SK-N-SH (cell line): Measurements from ENCODE around the gene OBP2A. TPM values are rescaled to one million over a fixed set of nuclear protein-coding genes. Genes with fewer than 3 reads are reported as not detected.

Experiments
- CTCF ChIA-PET: fragments of 300-600, 350-600 bp; formaldehyde crosslinking; extraction: SDS; loops from one replicate; lab custom pipeline; 2021; lab: Yijun Ruan, JAX
- POLR2A ChIA-PET: fragments of 350-600 bp; sonication (Branson Sonifier 250); formaldehyde crosslinking; extraction: SDS; loops from one replicate; lab custom pipeline; 2020; ENCODE audit warnings: antibody characterized with exemption, inconsistent platforms; lab: Yijun Ruan, JAX
- DNase-seq: peaks from one replicate; pipeline ENCODE4 v3.0.0; 2012
- H2AFZ ChIP-seq: fragments of 200-600 bp; sonication (generic); 2 replicates; pipeline ENCODE4 v1.8.1; 2016; ENCODE audit warnings: antibody characterized with exemption, mild to moderate bottlenecking, low read depth
- H3F3A ChIP-seq: fragments of 200-600 bp; sonication (generic); replicated peaks from 2 replicates; pipeline ENCODE3; 2016; ENCODE audit warnings: antibody characterized with exemption, mild to moderate bottlenecking; ENCODE audit not compliant: insufficient read depth
- H3K27ac ChIP-seq, 2 experiments: fragments of 200-500 bp in 1 of 2; fragments of 200-600 bp in 1 of 2; sonication (Bioruptor generic) in 1 of 2; sonication (generic), shearing (Covaris generic) in 1 of 2; 2 replicates each; pipeline versions ENCODE4 v1.5.1 to v1.6.1; 2014 to 2016; ENCODE audit warnings: low read depth in 2 of 2, inconsistent platforms in 1 of 2, low read length in 1 of 2, mild to moderate bottlenecking in 1 of 2, mixed read lengths in 1 of 2
- H3K27me3 ChIP-seq: fragments of 200-600 bp; sonication (generic), shearing (Covaris generic); 2 replicates; pipeline ENCODE4 v1.6.1; 2016; ENCODE audit warnings: mixed run types; ENCODE audit not compliant: insufficient read depth
- H3K36me3 ChIP-seq, 2 experiments: fragments of 200-500 bp in 1 of 2; fragments of 200-600 bp in 1 of 2; sonication (Bioruptor generic) in 1 of 2; sonication (generic) in 1 of 2; replicated peaks in 1 of 2; 2 replicates each; pipeline versions ENCODE3 to v1.5.1; 2014 to 2016; ENCODE audit warnings: low read length in 1 of 2, mild to moderate bottlenecking in 1 of 2; ENCODE audit not compliant: insufficient read depth in 2 of 2, control insufficient read depth in 1 of 2
- H3K4me1 ChIP-seq, 2 experiments: fragments of 200-500 bp in 1 of 2; fragments of 200-600 bp in 1 of 2; sonication (Bioruptor generic) in 1 of 2; sonication (generic), shearing (Covaris generic) in 1 of 2; 2 replicates each; pipeline versions ENCODE4 v1.5.1 to v1.6.1; 2014 to 2016; ENCODE audit warnings: low read depth in 1 of 2, low read length in 1 of 2, mixed run types in 1 of 2; ENCODE audit not compliant: insufficient read depth in 2 of 2, control insufficient read depth in 1 of 2
- H3K4me2 ChIP-seq: fragments of 200-600 bp; sonication (generic), shearing (Covaris generic); 2 replicates; pipeline ENCODE4 v1.6.1; 2017; ENCODE audit warnings: mixed run types
- H3K4me3 ChIP-seq, 2 experiments: fragments of 200-500 bp in 1 of 2; fragments of 200-600 bp in 1 of 2; sonication (Bioruptor generic) in 1 of 2; sonication (generic), shearing (Covaris generic) in 1 of 2; 2 replicates each; pipeline versions ENCODE4 v1.5.1 to v1.8.1; 2014 to 2016; ENCODE audit warnings: low read depth in 2 of 2, inconsistent platforms in 1 of 2, low read length in 1 of 2, mild to moderate bottlenecking in 1 of 2, mixed read lengths in 1 of 2, moderate library complexity in 1 of 2
- H3K79me2 ChIP-seq: fragments of 200-600 bp; sonication (generic); 2 replicates; pipeline ENCODE4 v1.8.1; 2017; ENCODE audit warnings: mild to moderate bottlenecking; ENCODE audit not compliant: insufficient read depth
- H3K9ac ChIP-seq: fragments of 200-600 bp; sonication (generic); 2 replicates; pipeline ENCODE4 v1.6.1; 2017; ENCODE audit warnings: mixed run types
- H3K9me2 ChIP-seq: fragments of 200-600 bp; sonication (generic); 2 replicates; pipeline ENCODE4 v1.6.1; 2017; ENCODE audit warnings: mixed run types
- H3K9me3 ChIP-seq: fragments of 200-600 bp; sonication (generic); 2 replicates; pipeline ENCODE4 v1.6.1; 2017; ENCODE audit warnings: mixed run types, mild to moderate bottlenecking, moderate library complexity
- H4K20me1 ChIP-seq: fragments of 200-600 bp; sonication (generic); 2 replicates; pipeline ENCODE4 v1.6.1; 2017; ENCODE audit warnings: mild to moderate bottlenecking, mixed run types; ENCODE audit not compliant: insufficient read depth
- CHD2 ChIP-seq: fragments of 150-350 bp; IDR thresholded peaks from 2 replicates; pipeline ENCODE4 v1.6.1; 2018; ENCODE audit warnings: low read length; ENCODE audit not compliant: partially characterized antibody
- GABPA ChIP-seq: IDR thresholded peaks from 2 replicates; pipeline ENCODE4 v1.4.0; 2012; ENCODE audit warnings: low read depth, mild to moderate bottlenecking
- RCOR1 ChIP-seq: fragments of 150-350 bp; IDR thresholded peaks from 2 replicates; pipeline ENCODE4 v1.6.1; 2017; ENCODE audit warnings: antibody characterized with exemption, low read length
- RFX5 ChIP-seq: IDR thresholded peaks from 2 replicates; pipeline ENCODE4 v1.6.1; 2012; ENCODE audit warnings: mild to moderate bottlenecking, improper control_type of control experiment, low read length
- SMC3 ChIP-seq: IDR thresholded peaks from 2 replicates; pipeline ENCODE4 v1.6.1; 2012; ENCODE audit warnings: low read depth, low read length, improper control_type of control experiment
- WGBS: methylation state at CpG from one replicate; pipeline ENCODE4 v1.1.6; 2017; ENCODE audit warnings: low lambda C conversion rate; 5-methylcytosine and 5-hydroxymethylcytosine counted together
- polyA plus RNA-seq, 3 experiments: library from polyadenylated mRNA; depleted of rRNA; stranded (reverse); fragments of >200 nt; gene quantifications; 2 replicates each; pipeline ENCODE4 v1.2.3, GENCODE V29; 2012
- TF ChIP-seq, protein P1 (sequence below): IDR thresholded peaks from 2 replicates; pipeline ENCODE4; 2012
- TF ChIP-seq, protein P2 (sequence below): fragments of 200-600 bp; sonication (generic); IDR thresholded peaks from 2 replicates; pipeline ENCODE4 v1.6.1; 2017; ENCODE audit warnings: antibody characterized with exemption, mild to moderate bottlenecking, moderate library complexity
- TF ChIP-seq, protein P3 (sequence below): fragments of 150-350 bp; IDR thresholded peaks from 2 replicates; pipeline ENCODE4 v1.6.1; 2017; ENCODE audit warnings: antibody characterized with exemption, low read length, low read depth, borderline replicate concordance

OBP2A gene
- polyA plus RNA-seq, 1 of the 3 experiments (the other 2 are of a cell fraction): not detected

DNA sequence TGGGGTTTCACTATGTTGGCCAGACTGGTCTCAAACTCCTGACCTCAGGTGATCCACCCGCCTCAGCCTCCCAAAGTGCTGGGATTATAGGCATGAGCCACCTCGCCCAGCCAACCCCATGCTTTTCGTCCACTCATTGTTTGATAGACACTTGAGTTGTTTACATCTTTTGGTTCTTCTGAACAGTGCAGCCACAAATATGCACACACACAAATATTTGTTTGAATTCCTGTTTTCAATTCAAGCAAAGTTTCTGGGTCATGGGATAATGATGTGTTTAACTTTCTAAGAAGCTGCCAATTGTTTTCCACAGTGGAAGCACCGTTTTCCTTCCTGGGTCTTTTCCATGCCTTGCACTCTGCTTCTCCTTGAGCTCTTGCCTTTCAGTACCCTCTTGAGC is 8.8 kb downstream of the OBP2A start:
- CTCF ChIA-PET: interaction anchor here (0.7 to 1.2 kb wide), 2 partner anchors 49 to 245 kb away, joined by 3 read pairs; no protein-coding TSS in a partner anchor
- H4K20me1 ChIP-seq: no peaks in the 10 kb centered on the region
- H3F3A ChIP-seq: no peaks in the 10 kb centered on the region
- no peaks in the 10 kb centered on the region for H3K9me3 ChIP-seq
- DNase-seq: no peak
- no peaks in the 10 kb centered on the region for H3K9me2 ChIP-seq
- 29% methylated on average over 4 of the region's 4 CpGs for WGBS
- H3K36me3 ChIP-seq: no peaks in the 10 kb centered on the region
- H3K4me3 ChIP-seq: no peak overlapping the region
- H3K4me2 ChIP-seq: no peak overlapping the region
- no peaks in the 10 kb centered on the region for H3K79me2 ChIP-seq
- TF ChIP-seq, protein P1, sequence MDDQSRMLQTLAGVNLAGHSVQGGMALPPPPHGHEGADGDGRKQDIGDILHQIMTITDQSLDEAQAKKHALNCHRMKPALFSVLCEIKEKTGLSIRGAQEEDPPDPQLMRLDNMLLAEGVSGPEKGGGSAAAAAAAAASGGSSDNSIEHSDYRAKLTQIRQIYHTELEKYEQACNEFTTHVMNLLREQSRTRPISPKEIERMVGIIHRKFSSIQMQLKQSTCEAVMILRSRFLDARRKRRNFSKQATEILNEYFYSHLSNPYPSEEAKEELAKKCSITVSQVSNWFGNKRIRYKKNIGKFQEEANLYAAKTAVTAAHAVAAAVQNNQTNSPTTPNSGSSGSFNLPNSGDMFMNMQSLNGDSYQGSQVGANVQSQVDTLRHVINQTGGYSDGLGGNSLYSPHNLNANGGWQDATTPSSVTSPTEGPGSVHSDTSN: no peak
- TF ChIP-seq GABPA (no peak), RCOR1 (no peak), CHD2 (no peak), SMC3 (no peak), RFX5 (no peak)
- TF ChIP-seq, protein P2, sequence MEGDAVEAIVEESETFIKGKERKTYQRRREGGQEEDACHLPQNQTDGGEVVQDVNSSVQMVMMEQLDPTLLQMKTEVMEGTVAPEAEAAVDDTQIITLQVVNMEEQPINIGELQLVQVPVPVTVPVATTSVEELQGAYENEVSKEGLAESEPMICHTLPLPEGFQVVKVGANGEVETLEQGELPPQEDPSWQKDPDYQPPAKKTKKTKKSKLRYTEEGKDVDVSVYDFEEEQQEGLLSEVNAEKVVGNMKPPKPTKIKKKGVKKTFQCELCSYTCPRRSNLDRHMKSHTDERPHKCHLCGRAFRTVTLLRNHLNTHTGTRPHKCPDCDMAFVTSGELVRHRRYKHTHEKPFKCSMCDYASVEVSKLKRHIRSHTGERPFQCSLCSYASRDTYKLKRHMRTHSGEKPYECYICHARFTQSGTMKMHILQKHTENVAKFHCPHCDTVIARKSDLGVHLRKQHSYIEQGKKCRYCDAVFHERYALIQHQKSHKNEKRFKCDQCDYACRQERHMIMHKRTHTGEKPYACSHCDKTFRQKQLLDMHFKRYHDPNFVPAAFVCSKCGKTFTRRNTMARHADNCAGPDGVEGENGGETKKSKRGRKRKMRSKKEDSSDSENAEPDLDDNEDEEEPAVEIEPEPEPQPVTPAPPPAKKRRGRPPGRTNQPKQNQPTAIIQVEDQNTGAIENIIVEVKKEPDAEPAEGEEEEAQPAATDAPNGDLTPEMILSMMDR: no peak
- TF ChIP-seq, protein P3, sequence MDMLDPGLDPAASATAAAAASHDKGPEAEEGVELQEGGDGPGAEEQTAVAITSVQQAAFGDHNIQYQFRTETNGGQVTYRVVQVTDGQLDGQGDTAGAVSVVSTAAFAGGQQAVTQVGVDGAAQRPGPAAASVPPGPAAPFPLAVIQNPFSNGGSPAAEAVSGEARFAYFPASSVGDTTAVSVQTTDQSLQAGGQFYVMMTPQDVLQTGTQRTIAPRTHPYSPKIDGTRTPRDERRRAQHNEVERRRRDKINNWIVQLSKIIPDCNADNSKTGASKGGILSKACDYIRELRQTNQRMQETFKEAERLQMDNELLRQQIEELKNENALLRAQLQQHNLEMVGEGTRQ: no peak
- H3K9ac ChIP-seq: no peak overlapping the region
- no peaks in the 10 kb centered on the region for H3K27me3 ChIP-seq
- H2AFZ ChIP-seq: no peak overlapping the region
- no peak overlapping the region for H3K27ac ChIP-seq
- POLR2A ChIA-PET: no interaction called here
- no peaks in the 10 kb centered on the region for H3K4me1 ChIP-seq

DNA sequence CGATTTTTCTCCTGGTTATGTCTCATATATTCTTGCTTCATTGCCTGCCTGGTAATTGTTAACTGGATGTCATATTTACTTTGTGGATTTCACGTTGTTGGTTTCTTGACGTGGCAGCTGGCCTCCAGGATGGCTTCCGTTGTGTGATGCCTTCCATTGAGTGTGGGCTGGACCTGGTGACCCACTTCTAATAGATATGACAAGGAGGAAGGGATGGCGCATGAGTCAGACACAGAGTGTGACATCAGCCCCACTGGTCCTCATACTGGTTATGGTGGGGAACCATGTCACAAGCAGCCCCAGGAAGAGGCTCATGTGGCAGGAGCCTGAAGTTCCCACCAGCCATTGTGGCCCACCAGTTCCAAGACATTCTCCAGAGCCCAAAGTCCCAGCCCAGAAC is 9.3 kb downstream of the OBP2A start:
- CTCF ChIA-PET: interaction anchor here (0.7 kb wide), 1 partner anchor 245 kb away, joined by 3 read pairs; no protein-coding TSS in a partner anchor
- Histone ChIP-seq H2AFZ (no peak overlapping the region), H3K4me3 (no peak overlapping the region), H3K4me1 (no peaks in the 10 kb centered on the region), H3K9ac (no peak overlapping the region), H3K36me3 (no peaks in the 10 kb centered on the region), H3K79me2 (no peaks in the 10 kb centered on the region), H3K27ac (no peak overlapping the region), H3K4me2 (no peak overlapping the region), H3K9me2 (no peaks in the 10 kb centered on the region), H3K9me3 (no peaks in the 10 kb centered on the region), H3K27me3 (no peaks in the 10 kb centered on the region), H4K20me1 (no peaks in the 10 kb centered on the region), H3F3A (no peaks in the 10 kb centered on the region)
- TF ChIP-seq GABPA: no peak
- 38% methylated on average over 5 of the region's 5 CpGs for WGBS
- no peak for DNase-seq
- POLR2A ChIA-PET: no interaction called here
